Measurements from ENCODE around the gene RGPD5. TPM values are rescaled to one million over a fixed set of nuclear protein-coding genes. Genes with fewer than 3 reads are reported as not detected.
"Not testable (repeated sequence)": the region's sequence is repeated elsewhere in the genome, so short reads cannot be mapped to it uniquely, and the experiment has no call there.

RGPD5 gene
- total RNA-seq (2014; rRNA removed; shearing (Covaris generic)) (15.4 and 18.0 TPM in 2 replicates), polyA plus RNA-seq (2016; fragmentation: Nextera tagmentation; extraction: Ambion mirVana) (4.3 and 7.3 TPM in 2 replicates)
- long read RNA-seq, partial matches to known transcripts, result 3 of 3 reads
- long read RNA-seq, other reads (novel, unspliced or antisense), result 0 of 3 reads

GRCh38 chr2:109794074-109794737 lies at the start of gene RGPD5:
Gene RGPD5 (plus strand): TSS chr2:109794305. CDS start chr2:109794466, 161 bp downstream.
- H3K4me3 ChIP-seq; H3K4me3 Mint-ChIP-seq; H3K36me3 ChIP-seq (ENCODE audit: insufficient read depth); DNase-seq (ENCODE audit: low spot score); H3K9me2 ChIP-seq (ENCODE audit: insufficient read depth); H3K27ac Mint-ChIP-seq; H3K27ac ChIP-seq (ENCODE audit: low read depth); H2AFZ ChIP-seq; H3K27me3 Mint-ChIP-seq (ENCODE audit: insufficient read depth, low read depth, poor library complexity); H3K4me1 ChIP-seq (ENCODE audit: insufficient read depth); H3K4me1 Mint-ChIP-seq; H3K79me2 ChIP-seq (replicated peaks; ENCODE audit: insufficient read depth); H4K20me1 ChIP-seq (replicated peaks; ENCODE audit: insufficient read depth); H3K9me3 Mint-ChIP-seq; H3K4me2 ChIP-seq; H3F3A ChIP-seq (replicated peaks; ENCODE audit: low read depth); H3K36me3 Mint-ChIP-seq (ENCODE audit: low read depth); H3K27me3 ChIP-seq (ENCODE audit: insufficient read depth): not testable (repeated sequence)
- peak; percentile 91 for ATAC-seq

- not testable (repeated sequence) for H3F3A ChIP-seq (replicated peaks; ENCODE audit: low read depth); H3K4me3 Mint-ChIP-seq; H3K36me3 ChIP-seq (ENCODE audit: insufficient read depth); H3K4me1 Mint-ChIP-seq; H2AFZ ChIP-seq; H3K79me2 ChIP-seq (replicated peaks; ENCODE audit: insufficient read depth); H3K27ac ChIP-seq (ENCODE audit: low read depth); H3K27me3 Mint-ChIP-seq (ENCODE audit: insufficient read depth, low read depth, poor library complexity); DNase-seq (ENCODE audit: low spot score); H3K27me3 ChIP-seq (ENCODE audit: insufficient read depth); H3K9me3 Mint-ChIP-seq; H3K4me1 ChIP-seq (ENCODE audit: insufficient read depth); H3K9me2 ChIP-seq (ENCODE audit: insufficient read depth); H3K4me2 ChIP-seq; H3K27ac Mint-ChIP-seq; H3K4me3 ChIP-seq; H4K20me1 ChIP-seq (replicated peaks; ENCODE audit: insufficient read depth); H3K36me3 Mint-ChIP-seq (ENCODE audit: low read depth)
- ATAC-seq, result peak; percentile 79
Measured at GRCh38 chr2:109751572-109751971, 42.5 kb upstream of the RGPD5 start.

GRCh38 chr2:109757163-109757824 lies 36.8 kb upstream of the RGPD5 start:
- not testable (repeated sequence) for H3K36me3 Mint-ChIP-seq (ENCODE audit: low read depth); H3F3A ChIP-seq (replicated peaks; ENCODE audit: low read depth); H4K20me1 ChIP-seq (replicated peaks; ENCODE audit: insufficient read depth); H3K9me2 ChIP-seq (ENCODE audit: insufficient read depth); H3K4me3 Mint-ChIP-seq; H3K4me1 Mint-ChIP-seq; H3K4me3 ChIP-seq; ATAC-seq; H3K27ac Mint-ChIP-seq; H3K4me1 ChIP-seq (ENCODE audit: insufficient read depth); H3K9me3 Mint-ChIP-seq; H3K27me3 Mint-ChIP-seq (ENCODE audit: insufficient read depth, low read depth, poor library complexity); DNase-seq (ENCODE audit: low spot score); H3K36me3 ChIP-seq (ENCODE audit: insufficient read depth); H3K27ac ChIP-seq (ENCODE audit: low read depth); H2AFZ ChIP-seq; H3K79me2 ChIP-seq (replicated peaks; ENCODE audit: insufficient read depth); H3K4me2 ChIP-seq
- H3K27me3 ChIP-seq (ENCODE audit: insufficient read depth), result peaks cover 11% of the 10 kb centered on the region

GRCh38 chr2:109760265-109761042 lies 33.7 kb upstream of the RGPD5 start:
- H3K27ac ChIP-seq (ENCODE audit: low read depth); H3K36me3 Mint-ChIP-seq (ENCODE audit: low read depth); H3K27me3 Mint-ChIP-seq (ENCODE audit: insufficient read depth, low read depth, poor library complexity); H4K20me1 ChIP-seq (replicated peaks; ENCODE audit: insufficient read depth); H3K27ac Mint-ChIP-seq; H3K4me1 Mint-ChIP-seq; H3F3A ChIP-seq (replicated peaks; ENCODE audit: low read depth); H3K79me2 ChIP-seq (replicated peaks; ENCODE audit: insufficient read depth); H3K36me3 ChIP-seq (ENCODE audit: insufficient read depth); H3K9me2 ChIP-seq (ENCODE audit: insufficient read depth); H3K4me1 ChIP-seq (ENCODE audit: insufficient read depth); H2AFZ ChIP-seq; H3K9me3 Mint-ChIP-seq: not testable (repeated sequence)
- peak overlapping the region; percentile 65; the same call in 1 of the 2 replicates for H3K4me2 ChIP-seq
- peak overlapping the region; percentile 64 for H3K4me3 Mint-ChIP-seq
- ATAC-seq, result peak; percentile 74
- peak overlapping the region; percentile 51; the same call in 1 of the 2 replicates for H3K4me3 ChIP-seq
- DNase-seq (ENCODE audit: low spot score), result peak; percentile 1
- H3K27me3 ChIP-seq (ENCODE audit: insufficient read depth), result peaks cover 16% of the 10 kb centered on the region

- not testable (repeated sequence) for H3K79me2 ChIP-seq (replicated peaks; ENCODE audit: insufficient read depth); DNase-seq (ENCODE audit: low spot score); H3K27ac ChIP-seq (ENCODE audit: low read depth); H3K9me3 Mint-ChIP-seq; H3K9me2 ChIP-seq (ENCODE audit: insufficient read depth); H3F3A ChIP-seq (replicated peaks; ENCODE audit: low read depth); H3K36me3 ChIP-seq (ENCODE audit: insufficient read depth); H3K36me3 Mint-ChIP-seq (ENCODE audit: low read depth); H3K27me3 Mint-ChIP-seq (ENCODE audit: insufficient read depth, low read depth, poor library complexity); H3K27ac Mint-ChIP-seq; H2AFZ ChIP-seq; H4K20me1 ChIP-seq (replicated peaks; ENCODE audit: insufficient read depth); H3K4me1 Mint-ChIP-seq; H3K4me1 ChIP-seq (ENCODE audit: insufficient read depth)
- Histone ChIP-seq H3K4me2 (peak overlapping the region; percentile 69; the same call in 1 of the 2 replicates), H3K27me3 (ENCODE audit: insufficient read depth) (peaks cover 16% of the 10 kb centered on the region), H3K4me3 (peak overlapping the region; percentile 51)
- peak overlapping the region; percentile 45; the same call in 2 of the 3 replicates for H3K4me3 Mint-ChIP-seq
- peak; percentile 71 for ATAC-seq
Measured at GRCh38 chr2:109761043-109761454, 33.1 kb upstream of the RGPD5 start.

GRCh38 chr2:109761976-109762375 lies 32.1 kb upstream of the RGPD5 start:
- H3K4me3 Mint-ChIP-seq; H3K4me1 Mint-ChIP-seq; H3K27me3 Mint-ChIP-seq (ENCODE audit: insufficient read depth, low read depth, poor library complexity); H3K4me3 ChIP-seq; H2AFZ ChIP-seq; H3K36me3 ChIP-seq (ENCODE audit: insufficient read depth); DNase-seq (ENCODE audit: low spot score); H3F3A ChIP-seq (replicated peaks; ENCODE audit: low read depth); ATAC-seq; H3K4me2 ChIP-seq; H3K79me2 ChIP-seq (replicated peaks; ENCODE audit: insufficient read depth); H4K20me1 ChIP-seq (replicated peaks; ENCODE audit: insufficient read depth); H3K27ac Mint-ChIP-seq; H3K9me2 ChIP-seq (ENCODE audit: insufficient read depth); H3K9me3 Mint-ChIP-seq; H3K4me1 ChIP-seq (ENCODE audit: insufficient read depth); H3K36me3 Mint-ChIP-seq (ENCODE audit: low read depth); H3K27ac ChIP-seq (ENCODE audit: low read depth): not testable (repeated sequence)
- peaks cover 16% of the 10 kb centered on the region for H3K27me3 ChIP-seq (ENCODE audit: insufficient read depth)

All from GM23338 (cell line).